Heart left ventricle (tissue), 13 donors: ENCODE measurements around the gene CRY1.

Experiments used
- CTCF ChIP-seq, 12 donors: fragments of 200-600 bp; sonication (generic) in 4 of 12; IDR thresholded peaks; one replicate each; pipeline versions ENCODE4 v1.5.0 to v1.8.0; 2018 to 2022; ENCODE audit warnings: antibody characterized with exemption in 12 of 12, mild to moderate bottlenecking in 5 of 12
- POLR2A ChIP-seq, 2 donors: fragments of 450-650 bp; IDR thresholded peaks; one replicate each; pipeline ENCODE4 v1.6.1; 2017; ENCODE audit warnings: antibody characterized with exemption in 2 of 2, mild to moderate bottlenecking in 2 of 2, moderate library complexity in 2 of 2
- donor health status: ischemic (EF 13 %, LVEDD 7.1; RV severe dilation, severe dysfunction).
- donor health status: DM: no; HTN: yes; CAD: no.
- donor health status: DM: no; HTN: no; CAD: no.
- donor health status: ischemic (EF 25% LVEDD 6.9; RV normal size, moderate dysfunction).
- donor health status: ischemic (EF 25% LVEDD 5.7; RV mildly dilated, moderate dysfunction).
- donor health status: ischemic (EF 35%, LVEDD 5.7; RV mildly dilated, moderate dysfunction).
- donor health status: nonischemic (EF 11% LVEDD 7.7; RV severe dilation, severe dysfunction).
- donor health status: DM: yes; HTN: yes; CAD: no.
- donor health status: PGD.
- donor health status: ischemic (EF 29% LVEDD 5.4; RV normal size, mild dysfunction).
- donor health status: nonischemic (EF 23%, LVEDD 6.1; RV moderate dilation, normal function).

- no peak for TF ChIP-seq CTCF (IDR thresholded peaks at IDR 0.05)
- TF ChIP-seq POLR2A (IDR thresholded peaks at IDR 0.05): no peak
Measured at GRCh38 chr12:106964526-106964925, 128.8 kb downstream of the CRY1 start.
